Skeletal muscle satellite cell (primary cell): ENCODE measurements around the gene AKAP13.

Source experiments
- H3K27me3 ChIP-seq: 2 replicates; pipeline ENCODE4 v1.7.0; 2013; ENCODE audit warnings: low read length; ENCODE audit not compliant: control insufficient read depth, insufficient read depth
- H3K36me3 ChIP-seq: 2 replicates; pipeline ENCODE4 v1.7.0; 2013; ENCODE audit warnings: mild to moderate bottlenecking, control low read depth, low read length; ENCODE audit not compliant: insufficient read depth
- H3K4me1 ChIP-seq: 2 replicates; pipeline ENCODE4 v1.7.0; 2013; ENCODE audit warnings: low read length; ENCODE audit not compliant: control insufficient read depth, insufficient read depth
- H3K4me2 ChIP-seq: 2 replicates; pipeline ENCODE4 v1.7.0; 2013; ENCODE audit warnings: mild to moderate bottlenecking, low read length
- H3K4me3 ChIP-seq: 2 replicates; pipeline ENCODE4 v1.7.0; 2013; ENCODE audit warnings: low read length
- H3K9ac ChIP-seq: 2 replicates; pipeline ENCODE4 v1.7.0; 2013; ENCODE audit warnings: mild to moderate bottlenecking, low read depth, low read length, moderate library complexity
- H3K9me3 ChIP-seq: replicated peaks from 2 replicates; pipeline ENCODE4 v1.7.0; 2013; ENCODE audit warnings: mild to moderate bottlenecking, control low read depth, low read length

AKAP13 gene

DNA sequence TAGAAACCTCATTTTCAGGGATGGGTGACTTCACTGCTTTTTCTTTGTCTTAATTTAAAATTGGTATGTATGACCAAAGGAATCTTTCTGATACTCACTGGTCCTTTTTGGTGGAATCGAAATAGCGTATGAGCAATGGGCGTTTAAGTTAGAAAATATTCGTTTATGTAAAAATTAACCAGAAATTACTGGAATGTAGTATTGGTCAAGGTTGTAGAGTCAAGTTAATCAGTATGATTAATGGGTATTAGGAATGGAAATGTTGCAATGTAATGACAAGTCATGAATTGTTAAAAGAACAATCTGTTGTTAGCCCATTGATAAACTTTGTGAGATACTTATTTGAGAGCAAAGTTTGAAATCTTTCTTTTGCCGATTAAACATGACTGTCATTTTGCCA is 36.9 kb downstream of the AKAP13 start:
- H3K27me3 ChIP-seq: no peaks in the 10 kb centered on the region
- H3K9me3 ChIP-seq: no peaks in the 10 kb centered on the region
- no peak overlapping the region for H3K4me3 ChIP-seq
- H3K4me1 ChIP-seq: peaks cover 48% of the 10 kb centered on the region
- H3K9ac ChIP-seq: no peak overlapping the region
- no peaks in the 10 kb centered on the region for H3K36me3 ChIP-seq
- no peak overlapping the region for H3K4me2 ChIP-seq

DNA sequence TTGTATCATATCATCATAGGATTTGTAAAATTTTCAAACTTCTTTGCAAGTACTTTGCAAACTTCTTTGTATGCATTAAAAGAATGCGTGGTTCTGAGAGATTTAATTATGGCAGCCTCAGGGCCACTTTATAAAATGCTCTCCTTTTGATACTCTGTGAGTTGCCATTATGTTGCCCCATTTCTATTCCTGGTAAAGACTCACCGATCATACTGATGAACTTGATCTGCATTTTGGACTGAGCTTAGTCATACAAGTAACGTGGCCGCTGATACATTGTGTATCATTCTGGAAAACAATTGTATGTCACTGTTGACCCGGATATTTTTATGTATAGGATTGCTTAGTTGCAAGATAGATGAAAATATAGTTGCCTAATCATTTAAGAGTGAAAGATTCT is 38.8 kb downstream of the AKAP13 start:
- H3K4me2 ChIP-seq: no peak overlapping the region
- H3K4me1 ChIP-seq: peaks cover 29% of the 10 kb centered on the region
- no peaks in the 10 kb centered on the region for H3K27me3 ChIP-seq

DNA sequence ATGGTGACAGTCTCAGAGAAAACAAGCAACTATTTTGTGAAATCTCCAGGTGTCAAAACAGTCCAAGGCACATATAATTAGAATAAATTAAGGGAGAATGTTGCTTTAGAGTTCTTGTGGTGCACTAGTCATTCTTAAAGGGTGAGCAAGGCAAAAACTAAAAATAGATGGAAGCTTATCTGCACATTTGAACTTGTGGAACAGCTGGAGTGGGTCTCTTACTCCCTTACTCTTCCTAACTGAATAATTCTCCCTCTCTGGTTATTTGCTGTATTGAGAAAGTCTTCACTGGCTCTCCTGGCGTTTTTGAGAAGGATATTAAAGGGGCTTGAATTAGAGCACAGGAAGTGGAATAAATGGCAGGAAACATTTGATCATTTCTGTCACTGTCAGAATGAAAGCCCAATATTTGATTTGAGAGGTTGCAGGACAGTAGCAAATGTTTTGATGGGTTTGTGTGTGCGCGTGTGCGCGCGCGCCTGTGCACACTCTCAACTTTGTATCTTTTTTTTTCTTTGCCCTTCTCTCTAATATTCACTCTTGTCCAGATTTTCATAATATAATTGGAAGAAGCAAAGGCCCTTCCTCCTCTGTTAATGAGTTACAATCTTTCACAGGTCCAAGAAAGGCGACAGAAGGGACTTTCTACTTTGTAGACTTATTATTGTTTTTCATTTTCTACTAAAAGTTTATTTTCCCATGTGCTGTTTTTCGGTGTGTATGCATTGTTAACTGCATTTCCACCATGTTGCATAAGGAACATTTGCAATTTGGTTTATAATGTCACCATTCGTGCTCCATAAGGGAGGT is 40.9 kb downstream of the AKAP13 start:
- Histone ChIP-seq H3K9me3 (no peaks in the 10 kb centered on the region), H3K36me3 (no peaks in the 10 kb centered on the region), H3K4me2 (no peak overlapping the region), H3K9ac (no peak overlapping the region), H3K4me1 (peaks cover 14% of the 10 kb centered on the region), H3K4me3 (no peak overlapping the region), H3K27me3 (no peaks in the 10 kb centered on the region)

More for the DNA sequence above, 38.8 kb downstream of the AKAP13 start:
- H3K36me3 ChIP-seq: no peaks in the 10 kb centered on the region
- H3K9ac ChIP-seq: no peak overlapping the region
- no peaks in the 10 kb centered on the region for H3K9me3 ChIP-seq
- H3K4me3 ChIP-seq: no peak overlapping the region

DNA sequence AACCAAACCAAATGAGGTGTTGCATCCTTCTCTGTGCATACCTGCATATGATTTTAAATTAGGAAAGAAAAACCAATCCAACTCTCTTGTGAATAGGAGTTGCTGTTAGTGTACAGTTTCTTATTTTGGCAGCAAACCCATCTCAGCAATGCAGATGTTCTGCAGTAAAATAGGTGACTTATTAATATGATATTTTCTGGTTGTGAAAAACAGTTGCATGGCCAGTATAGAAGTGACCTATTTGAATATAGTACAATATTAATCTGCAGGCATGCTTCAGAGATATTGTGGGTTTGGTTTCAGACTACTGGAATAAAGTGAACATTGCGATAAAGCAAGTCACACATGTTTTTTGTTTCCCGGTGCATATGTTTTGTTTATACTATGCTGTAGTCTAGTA is 42.2 kb downstream of the AKAP13 start:
- Histone ChIP-seq H3K4me1 (peaks cover 10% of the 10 kb centered on the region), H3K36me3 (no peaks in the 10 kb centered on the region), H3K9me3 (no peaks in the 10 kb centered on the region), H3K4me3 (no peak overlapping the region), H3K9ac (no peak overlapping the region), H3K27me3 (no peaks in the 10 kb centered on the region), H3K4me2 (no peak overlapping the region)

DNA sequence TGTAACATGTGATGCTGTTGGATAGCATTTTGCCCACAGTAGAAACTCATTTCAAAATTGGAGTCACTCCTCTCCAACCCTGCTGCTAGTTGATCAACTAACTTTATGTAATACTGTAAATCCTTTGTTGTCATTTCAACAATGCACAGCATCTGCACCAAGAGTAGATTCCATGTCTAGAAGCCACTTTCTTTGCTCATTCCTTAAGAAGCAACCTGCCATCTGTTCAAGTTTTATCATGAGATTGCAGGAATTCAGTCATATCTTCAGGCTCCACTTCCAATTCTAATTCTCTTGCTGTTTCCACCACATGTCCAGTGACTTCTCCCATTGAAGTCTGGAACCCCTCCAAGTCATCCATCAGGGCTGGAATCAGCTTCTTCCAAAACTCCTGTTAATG is 42.9 kb downstream of the AKAP13 start:
- no peaks in the 10 kb centered on the region for H3K36me3 ChIP-seq
- H3K4me1 ChIP-seq: peaks cover 10% of the 10 kb centered on the region
- H3K9ac ChIP-seq: no peak overlapping the region
- no peak overlapping the region for H3K4me3 ChIP-seq
- H3K27me3 ChIP-seq: no peaks in the 10 kb centered on the region
- no peak overlapping the region for H3K4me2 ChIP-seq
- no peaks in the 10 kb centered on the region for H3K9me3 ChIP-seq

DNA sequence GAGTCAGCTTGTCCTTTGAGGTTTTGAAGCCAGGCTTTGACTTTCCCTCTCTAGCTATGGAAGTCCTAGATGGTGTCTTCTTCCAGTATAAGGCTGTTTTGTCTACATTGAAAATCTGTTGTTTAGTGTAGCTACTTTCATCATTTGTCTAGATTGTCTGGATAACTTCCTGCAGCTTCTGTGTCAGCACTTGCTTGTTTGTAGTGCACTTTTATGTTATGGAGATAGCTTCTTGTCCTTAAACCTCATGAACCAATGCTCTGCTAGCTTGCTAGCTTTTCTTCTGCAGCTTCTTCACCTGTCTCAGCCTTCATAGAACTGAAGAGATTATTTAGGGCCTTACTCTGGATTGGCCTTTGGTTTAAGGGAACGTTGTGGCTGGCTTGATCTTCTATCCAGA is 43.8 kb downstream of the AKAP13 start:
- no peaks in the 10 kb centered on the region for H3K9me3 ChIP-seq

DNA sequence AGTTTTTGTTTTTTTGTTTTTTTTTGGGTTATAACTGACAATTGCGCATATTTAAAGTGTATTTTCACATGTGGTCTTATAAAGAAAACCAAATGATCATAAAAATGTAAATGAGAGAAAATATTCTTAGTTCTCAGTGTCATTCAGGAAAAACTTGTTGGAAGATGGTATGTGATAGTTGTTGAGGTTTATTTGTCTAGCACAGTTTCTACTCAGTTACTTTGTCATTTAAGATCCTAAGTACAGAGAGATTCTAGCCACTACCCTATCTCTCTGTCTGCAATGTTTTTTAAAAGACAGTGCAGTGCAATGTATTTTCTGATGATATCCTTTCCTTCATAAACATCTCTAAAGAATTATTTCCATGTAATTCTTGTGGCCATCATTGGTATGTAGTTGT is 46.1 kb downstream of the AKAP13 start:
- no peaks in the 10 kb centered on the region for H3K27me3 ChIP-seq
- no peak overlapping the region for H3K9ac ChIP-seq
- H3K9me3 ChIP-seq: no peaks in the 10 kb centered on the region
- H3K4me1 ChIP-seq: peaks cover 3% of the 10 kb centered on the region
- H3K36me3 ChIP-seq: no peaks in the 10 kb centered on the region
- H3K4me2 ChIP-seq: no peak overlapping the region
- no peak overlapping the region for H3K4me3 ChIP-seq

More for the DNA sequence above, 43.8 kb downstream of the AKAP13 start:
- H3K36me3 ChIP-seq: no peaks in the 10 kb centered on the region
- H3K9ac ChIP-seq: no peak overlapping the region
- H3K4me2 ChIP-seq: no peak overlapping the region
- H3K4me3 ChIP-seq: no peak overlapping the region
- no peaks in the 10 kb centered on the region for H3K27me3 ChIP-seq
- H3K4me1 ChIP-seq: peaks cover 10% of the 10 kb centered on the region

DNA sequence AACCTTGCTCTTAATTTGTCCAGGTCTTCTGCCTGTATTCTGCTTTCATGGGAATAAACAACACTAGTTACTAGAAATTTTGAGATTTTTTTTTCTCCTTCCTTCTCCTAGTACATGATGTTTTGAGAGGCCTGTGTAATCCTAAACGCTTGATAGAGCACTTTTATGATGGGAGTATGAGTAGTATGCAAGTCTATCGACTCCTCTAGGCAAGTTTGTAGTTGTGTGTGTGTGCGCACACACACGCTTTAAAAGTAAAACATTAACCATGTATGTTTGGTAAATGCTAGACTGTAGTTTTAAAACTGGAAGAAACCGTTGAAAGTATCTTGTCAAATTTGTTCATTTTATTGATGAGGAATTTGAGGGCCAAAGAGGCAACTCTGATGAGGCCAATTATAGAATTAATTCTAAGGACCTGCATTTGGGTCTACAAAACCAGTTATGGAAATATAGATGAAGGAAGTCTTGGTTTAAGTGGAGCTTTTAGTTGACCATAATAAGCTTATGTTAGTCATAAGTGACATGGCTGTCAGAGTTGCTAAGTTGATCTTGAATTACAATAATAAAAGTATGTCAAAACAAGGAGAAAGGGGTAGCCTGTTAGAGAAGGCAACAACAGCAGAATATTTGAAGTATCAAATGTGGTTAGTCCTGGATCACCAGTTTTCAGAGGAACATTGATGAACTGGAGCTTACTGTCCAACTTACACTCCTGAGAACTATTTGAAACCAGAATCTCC is 47.1 kb downstream of the AKAP13 start:
- H3K27me3 ChIP-seq: no peaks in the 10 kb centered on the region
- H3K36me3 ChIP-seq: no peaks in the 10 kb centered on the region
- no peak overlapping the region for H3K4me3 ChIP-seq
- H3K4me1 ChIP-seq: no peaks in the 10 kb centered on the region
- H3K9me3 ChIP-seq: no peaks in the 10 kb centered on the region
- H3K4me2 ChIP-seq: no peak overlapping the region
- H3K9ac ChIP-seq: no peak overlapping the region

DNA sequence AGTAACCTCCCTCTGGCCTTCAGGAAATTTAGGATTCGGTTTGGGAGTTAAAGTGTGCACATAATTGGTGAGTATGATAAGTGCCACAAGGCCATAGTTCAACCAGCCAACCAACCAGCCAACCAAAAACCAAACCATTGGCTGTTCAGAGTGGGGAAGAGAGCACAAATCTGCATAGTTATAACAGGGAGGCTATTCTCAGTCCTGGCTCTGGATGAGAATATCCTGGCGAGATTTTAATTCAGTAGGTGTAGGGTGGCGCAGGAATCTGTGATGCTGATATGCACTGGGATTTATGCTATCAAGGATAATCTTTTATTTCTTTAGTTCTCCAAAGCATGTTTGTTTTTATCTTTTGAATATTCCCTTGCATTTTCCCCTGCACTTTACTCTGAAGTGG is 49.1 kb downstream of the AKAP13 start:
- Histone ChIP-seq H3K36me3 (no peaks in the 10 kb centered on the region), H3K27me3 (no peaks in the 10 kb centered on the region), H3K4me2 (no peak overlapping the region), H3K9ac (no peak overlapping the region), H3K9me3 (no peaks in the 10 kb centered on the region), H3K4me1 (no peaks in the 10 kb centered on the region), H3K4me3 (no peak overlapping the region)

DNA sequence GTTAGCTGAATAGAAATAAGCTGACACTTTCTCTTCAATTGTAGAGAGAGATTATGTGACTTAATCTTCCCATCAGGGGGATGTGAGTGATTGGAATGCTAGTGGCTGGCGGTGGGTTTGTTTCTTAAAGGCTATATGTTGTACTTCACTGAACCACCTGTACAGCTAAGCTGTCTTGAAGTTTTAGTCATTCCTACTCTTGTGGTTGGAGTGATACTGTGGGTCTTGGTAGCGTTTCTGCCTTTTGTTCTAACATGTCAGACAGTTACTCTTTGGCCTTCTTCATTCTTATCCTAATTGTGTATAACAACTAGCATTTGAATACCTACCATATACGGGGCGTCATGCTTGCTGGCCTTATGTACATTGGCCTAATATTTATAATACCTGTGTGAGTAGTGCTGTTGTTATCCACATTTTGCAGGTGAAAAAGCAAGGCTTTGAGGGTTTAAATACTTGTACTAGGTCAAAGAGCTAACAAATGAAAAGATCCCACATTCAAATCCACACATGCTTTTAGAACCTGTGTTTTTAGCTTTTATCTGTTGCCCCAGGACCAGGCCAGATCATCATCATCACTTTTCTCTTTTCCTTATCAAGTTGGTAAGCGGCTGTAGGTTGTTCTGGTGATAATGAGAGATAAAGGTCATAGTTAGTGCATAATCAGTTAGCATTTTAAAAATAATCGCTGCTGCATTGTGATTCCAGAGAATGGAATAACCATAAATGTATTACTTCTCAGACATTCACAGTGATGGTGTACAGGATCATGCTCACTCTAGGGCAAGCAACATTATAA is 50.2 kb downstream of the AKAP13 start:
- Histone ChIP-seq H3K27me3 (no peaks in the 10 kb centered on the region), H3K36me3 (no peaks in the 10 kb centered on the region), H3K4me3 (no peak overlapping the region), H3K4me1 (no peaks in the 10 kb centered on the region), H3K9me3 (no peaks in the 10 kb centered on the region), H3K9ac (no peak overlapping the region), H3K4me2 (no peak overlapping the region)

DNA sequence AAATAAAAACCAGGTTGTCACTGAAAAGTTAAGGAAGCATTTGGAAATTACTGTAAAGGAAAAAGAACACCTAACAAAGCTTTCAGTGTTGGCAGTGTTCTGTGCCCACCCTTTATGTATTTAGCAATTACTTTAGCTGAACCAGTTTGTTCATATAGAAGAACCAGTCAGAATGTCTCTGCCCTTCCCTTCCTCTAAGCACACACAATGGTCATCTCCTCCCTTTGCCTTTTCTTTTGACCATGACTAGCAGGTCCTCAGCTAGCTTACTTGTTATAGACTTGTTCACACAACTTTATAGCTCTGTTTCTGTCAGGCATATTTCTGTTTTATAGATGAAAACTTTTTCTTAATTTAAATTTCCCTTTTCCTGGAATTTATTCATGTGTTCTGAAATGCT is 59.6 kb downstream of the AKAP13 start:
- no peak overlapping the region for H3K9ac ChIP-seq
- no peaks in the 10 kb centered on the region for H3K4me1 ChIP-seq
- no peaks in the 10 kb centered on the region for H3K9me3 ChIP-seq
- no peaks in the 10 kb centered on the region for H3K36me3 ChIP-seq
- H3K4me2 ChIP-seq: no peak overlapping the region
- no peak overlapping the region for H3K4me3 ChIP-seq
- no peaks in the 10 kb centered on the region for H3K27me3 ChIP-seq
